PC-3 (cell line): Measurements from ENCODE around the gene CRTAC1.

Experiments
- CTCF ChIP-seq: fragments of 300-600 bp; sonication (generic); conservative IDR thresholded peaks from 2 replicates; pipeline ENCODE4 v1.5.1; 2017; ENCODE audit warnings: antibody characterized with exemption, low read depth, mild to moderate bottlenecking, low read length
- EZH2 ChIP-seq: fragments of 300-600 bp; sonication (generic); IDR thresholded peaks from one replicate; pipeline ENCODE4 v1.6.1; 2017; ENCODE audit warnings: antibody characterized with exemption, mild to moderate bottlenecking, low read length; ENCODE audit not compliant: unreplicated experiment

DNA sequence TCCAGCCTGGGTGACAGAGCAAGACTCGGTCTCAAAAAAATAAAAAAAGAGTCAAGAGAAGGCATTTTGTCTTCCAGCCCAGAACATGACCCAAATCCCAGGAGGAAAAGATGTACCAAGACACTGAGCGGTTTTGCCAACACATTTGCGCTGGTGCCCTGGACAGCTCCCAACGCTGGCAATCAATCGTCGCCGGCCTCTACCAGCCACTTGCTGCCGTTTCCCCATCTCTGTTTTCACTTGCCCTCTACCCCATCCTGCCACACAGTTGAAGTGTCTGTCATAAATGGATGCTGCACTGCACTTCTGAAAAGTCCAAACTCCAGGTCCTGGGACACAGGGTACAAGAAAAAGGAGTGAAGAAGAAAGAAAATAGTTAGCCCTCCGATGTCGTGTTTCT, 29.7 kb upstream of the CRTAC1 start:
- TF ChIP-seq CTCF, result no peak
- TF ChIP-seq EZH2, result no peak
